Panc1 (cell line): ENCODE measurements around the gene LMNA. TPM values are rescaled to one million over a fixed set of nuclear protein-coding genes. Genes with fewer than 3 reads are reported as not detected.
A peak's percentile ranks its signal among the peaks of the same experiment; 100 is the strongest.

Experiments used
- ATAC-seq: fragments of 200-7000 bp; cut with Tn5 transposase; 2 replicates; pipeline ENCODE4 v1.9.1; 2020; ENCODE audit warnings: mild to moderate bottlenecking, moderate library complexity
- BruUV-seq: library from RNA; stranded (reverse); fragments of 400-500 nt; replicated peaks from 2 replicates; lab custom pipeline; 2021; lab: Mats Ljungman, UMichigan
- CTCF ChIA-PET: fragments of 300-600 bp; sonication (Branson Sonifier 250); formaldehyde crosslinking; loops from one replicate; lab custom pipeline; 2022; ENCODE audit warnings: antibody characterized with exemption; lab: Charles Lee
- POLR2A ChIA-PET: fragments of 300-600 bp; sonication (Branson Sonifier 250); formaldehyde crosslinking; loops from one replicate; lab custom pipeline; 2022; ENCODE audit warnings: antibody characterized with exemption; lab: Charles Lee
- DNase-seq: peaks from one replicate; pipeline ENCODE4 v3.0.0-alpha.2; 2010; ENCODE audit warnings: low read depth, low spot score
- H3K27ac ChIP-seq: 2 replicates; pipeline ENCODE4 v1.5.1; 2011; ENCODE audit warnings: mild to moderate bottlenecking, low read length, inconsistent platforms
- H3K27me3 ChIP-seq: fragments of 200-500 bp; sonication (Bioruptor generic); 2 replicates; pipeline ENCODE4 v1.6.0; 2014; ENCODE audit warnings: low read length, inconsistent platforms; ENCODE audit not compliant: control insufficient read depth, insufficient read depth
- H3K36me3 ChIP-seq: fragments of 200-500 bp; sonication (Bioruptor generic); 2 replicates; pipeline ENCODE4 v1.5.1; 2014; ENCODE audit warnings: inconsistent platforms, mild to moderate bottlenecking, low read length, moderate library complexity; ENCODE audit not compliant: control insufficient read depth, insufficient read depth
- H3K4me1 ChIP-seq: 2 replicates; pipeline ENCODE4 v1.5.1; 2011; ENCODE audit warnings: inconsistent platforms, mild to moderate bottlenecking, low read length, moderate library complexity; ENCODE audit not compliant: control insufficient read depth, insufficient read depth
- H3K4me3 ChIP-seq, 2 experiments: 2 replicates each; pipeline ENCODE4 v1.5.1; 2011 to 2012; ENCODE audit warnings: low read depth in 2 of 2, low read length in 2 of 2, mild to moderate bottlenecking in 2 of 2, inconsistent platforms in 1 of 2, moderate library complexity in 1 of 2
- H3K9me3 ChIP-seq: fragments of 200-500 bp; sonication (Bioruptor generic); 2 replicates; pipeline ENCODE4 v1.5.1; 2014; ENCODE audit warnings: low read depth, mild to moderate bottlenecking, inconsistent platforms, low read length, moderate library complexity; ENCODE audit not compliant: control insufficient read depth, insufficient read depth
- CTCF ChIP-seq: fragments of 450-650 bp; IDR thresholded peaks from 2 replicates; pipeline ENCODE4 v1.5.1; 2017; ENCODE audit warnings: mild to moderate bottlenecking
- POLR2AphosphoS5 ChIP-seq: IDR thresholded peaks from 2 replicates; pipeline ENCODE4 v1.6.1; 2012; ENCODE audit warnings: mild to moderate bottlenecking, low read depth, low read length, moderate library complexity
- REST ChIP-seq, 2 experiments: IDR thresholded peaks; 2 replicates each; pipeline ENCODE4 v1.6.1; 2011 to 2012; ENCODE audit warnings: low read depth in 2 of 2, control low read depth in 1 of 2, low read length in 1 of 2, mild to moderate bottlenecking in 1 of 2, moderate library complexity in 1 of 2; ENCODE audit not compliant: insufficient read depth in 1 of 2
- SIN3A ChIP-seq: IDR thresholded peaks from 2 replicates; pipeline ENCODE4 v1.6.1; 2012; ENCODE audit warnings: low read depth, mild to moderate bottlenecking, low read length, moderate library complexity, borderline replicate concordance; ENCODE audit not compliant: insufficient read depth
- TCF7L2 ChIP-seq: IDR thresholded peaks from 2 replicates; pipeline ENCODE4 v1.6.1; 2011; ENCODE audit warnings: mild to moderate bottlenecking, low read depth, low read length, inconsistent platforms
- in situ Hi-C: cut with HindIII; loops from 2 replicates; pipeline ENCODE4 v1.10.0; 2016; ENCODE audit warnings: low sequenced_read_pairs, low pct_unique_long_range_greater_than_20kb
- intact Hi-C: fragments of 100-400 bp; cut with micrococcal nuclease; formaldehyde crosslinking; loops from one replicate; pipeline ENCODE4 v1.10.0; 2022; ENCODE audit not compliant: unreplicated experiment
- total RNA-seq: library from RNA; stranded (reverse); gene quantifications from one replicate; pipeline ENCODE4 v1.2.1, GENCODE V29; 2021; ENCODE audit not compliant: unreplicated experiment

The LMNA gene
- total RNA-seq, 1 experiment from 2014 or later: 691 TPM

GRCh38 chr1:156106624-156107488 lies 7.7 kb upstream of the LMNA start:
- intact Hi-C loops: no loop called here
- H3K4me1 ChIP-seq: peaks cover 49% of the 10 kb centered on the region
- in situ Hi-C loops: no loop called here
- H3K36me3 ChIP-seq: no peaks in the 10 kb centered on the region
- ChIA-PET POLR2A (interaction anchor here (0.5 to 1.9 kb wide), 4 partner anchors 9 to 401 kb away, joined by 4 to 12 read pairs (median 6); partner anchors contain the start of gene LMNA), CTCF (interaction anchor here (0.5 kb wide), 1 partner anchor 514 kb away, joined by 3 read pairs; no protein-coding TSS in a partner anchor)
- H3K27ac ChIP-seq: peak overlapping the region; percentile 74
- TSS peak; percentile 88 for BruUV-seq
- H3K9me3 ChIP-seq: no peaks in the 10 kb centered on the region
- TF ChIP-seq REST (IDR thresholded peaks at IDR 0.05; ENCODE audit: insufficient read depth in 1 of 2, low read depth in 2 of 2, low read length in 1 of 2) (no peak), CTCF (no peak), POLR2AphosphoS5 (no peak), TCF7L2 (no peak), SIN3A (no peak; the same call in 1 of the 2 replicates)
- DNase-seq: no peak
- peak; percentile 24 for ATAC-seq
- no peaks in the 10 kb centered on the region for H3K27me3 ChIP-seq
- peak overlapping the region in 1 of 2 experiments; percentile 44; a peak in 2 of 4 replicates for H3K4me3 ChIP-seq

GRCh38 chr1:156108057-156108456 lies 6.5 kb upstream of the LMNA start:
- CTCF ChIA-PET: no interaction called here
- Histone ChIP-seq H3K27me3 (no peaks in the 10 kb centered on the region), H3K4me3 (no peak overlapping the region), H3K9me3 (no peaks in the 10 kb centered on the region), H3K36me3 (no peaks in the 10 kb centered on the region), H3K4me1 (peaks cover 56% of the 10 kb centered on the region), H3K27ac (peak overlapping the region; percentile 58; the same call in 1 of the 2 replicates)
- TF ChIP-seq POLR2AphosphoS5: no peak
- no peak for TF ChIP-seq CTCF
- no peak for TF ChIP-seq REST (IDR thresholded peaks at IDR 0.05; ENCODE audit: insufficient read depth in 1 of 2, low read depth in 2 of 2, low read length in 1 of 2)
- TF ChIP-seq SIN3A: no peak
- no peak for TF ChIP-seq TCF7L2
- BruUV-seq: no TSS peak
- no peak for ATAC-seq
- intact Hi-C loops: no loop called here
- DNase-seq: no peak
- in situ Hi-C loops: no loop called here
- POLR2A ChIA-PET: no interaction called here
